Posterior vena cava (tissue), 2 donors: Measurements from ENCODE around the gene BSDC1. TPM values are rescaled to one million over a fixed set of nuclear protein-coding genes. Genes with fewer than 3 reads are reported as not detected.
"Not testable (repeated sequence)": the region's sequence is repeated elsewhere in the genome, so short reads cannot be mapped to it uniquely, and the experiment has no call there.

ENCODE experiments used
- DNase-seq: peaks from one replicate; pipeline ENCODE4 v3.0.0-alpha.2; 2020; ENCODE audit warnings: low spot score
- intact Hi-C, 2 donors: fragments of 100-400 bp; cut with DNase I; formaldehyde crosslinking; loops; one replicate each; pipeline versions ENCODE4 v1.14.1 to v1.14.2; 2022 to 2023
- long read RNA-seq, 2 donors: library from polyadenylated mRNA; unstranded; transcript quantifications; one replicate each; pipeline ENCODE4 v2.0.0, GENCODE V29; 2020 to 2021
- total RNA-seq, 2 donors: library from RNA; stranded (reverse); fragmentation: NEBNext Ultra II Directional; extraction: Animal tissue kit (Norgen Biotek cat#: 25700); gene quantifications; one replicate each; pipeline ENCODE4 v1.2.1, GENCODE V29; 2021
- donor health status: DM: yes; HTN: yes; CAD: no.
- donor health status: DM: yes; HTN: yes; CAD: no.

Gene BSDC1, protein sequence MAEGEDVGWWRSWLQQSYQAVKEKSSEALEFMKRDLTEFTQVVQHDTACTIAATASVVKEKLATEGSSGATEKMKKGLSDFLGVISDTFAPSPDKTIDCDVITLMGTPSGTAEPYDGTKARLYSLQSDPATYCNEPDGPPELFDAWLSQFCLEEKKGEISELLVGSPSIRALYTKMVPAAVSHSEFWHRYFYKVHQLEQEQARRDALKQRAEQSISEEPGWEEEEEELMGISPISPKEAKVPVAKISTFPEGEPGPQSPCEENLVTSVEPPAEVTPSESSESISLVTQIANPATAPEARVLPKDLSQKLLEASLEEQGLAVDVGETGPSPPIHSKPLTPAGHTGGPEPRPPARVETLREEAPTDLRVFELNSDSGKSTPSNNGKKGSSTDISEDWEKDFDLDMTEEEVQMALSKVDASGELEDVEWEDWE
- total RNA-seq: 10 to 100 TPM; 37.2 to 42.5 TPM
- long read RNA-seq, donor 1, transcript BSDC1-206 (11 exons, 2,846 nt): major isoform, 12 of 23 reads
- long read RNA-seq, donor 1, partial matches to known transcripts: 4 of 23 reads
- long read RNA-seq, donor 1, other reads (novel, unspliced or antisense): 3 of 23 reads
- long read RNA-seq, donor 2, transcript BSDC1-206 (11 exons, 2,846 nt): major isoform, 29 of 63 reads
- long read RNA-seq, donor 2, partial matches to known transcripts: 15 of 63 reads
- long read RNA-seq, donor 2, other reads (novel, unspliced or antisense): 16 of 63 reads

DNA sequence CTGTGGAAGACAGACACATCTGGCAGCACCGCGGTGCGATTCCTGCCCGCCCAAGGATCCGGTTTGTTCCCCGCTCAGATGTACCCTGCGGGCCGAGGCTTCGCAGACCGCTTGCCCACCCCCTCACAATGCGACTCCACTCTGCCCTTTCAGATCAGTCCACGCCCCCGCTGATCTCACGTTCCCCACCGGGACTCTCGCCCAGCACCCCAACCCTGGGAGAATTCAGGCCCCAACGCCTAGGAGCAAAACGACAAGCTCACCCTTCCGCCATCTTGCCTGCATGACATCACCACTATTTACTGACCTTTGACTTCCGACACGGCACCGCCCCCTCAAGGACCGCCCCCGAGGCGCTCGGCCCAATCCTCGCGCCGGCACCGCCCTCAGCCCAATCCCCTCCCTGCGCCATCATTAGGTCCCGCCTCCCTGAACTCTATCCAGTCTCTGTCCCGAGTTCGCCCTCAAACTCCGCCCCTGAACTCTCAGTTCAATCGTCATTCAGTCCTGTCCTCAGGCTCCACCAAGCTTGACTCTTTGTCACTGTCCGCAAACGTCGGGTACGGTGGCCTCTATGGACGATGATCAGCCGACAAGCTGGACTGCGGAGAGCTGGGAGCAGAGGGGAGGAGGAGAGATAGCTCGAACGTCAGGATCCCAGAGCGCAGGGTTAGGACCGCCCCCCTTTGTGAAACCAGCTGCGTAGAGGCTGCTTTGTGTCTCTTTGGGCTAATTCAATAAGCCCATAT is at the start of gene BSDC1:
Gene BSDC1, minus strand, starts transcription at position 301 of the 749 bp plus-strand sequence. Its CDS starts 27 bp downstream, at position 274.
- intact Hi-C loops: no loop called here

DNA sequence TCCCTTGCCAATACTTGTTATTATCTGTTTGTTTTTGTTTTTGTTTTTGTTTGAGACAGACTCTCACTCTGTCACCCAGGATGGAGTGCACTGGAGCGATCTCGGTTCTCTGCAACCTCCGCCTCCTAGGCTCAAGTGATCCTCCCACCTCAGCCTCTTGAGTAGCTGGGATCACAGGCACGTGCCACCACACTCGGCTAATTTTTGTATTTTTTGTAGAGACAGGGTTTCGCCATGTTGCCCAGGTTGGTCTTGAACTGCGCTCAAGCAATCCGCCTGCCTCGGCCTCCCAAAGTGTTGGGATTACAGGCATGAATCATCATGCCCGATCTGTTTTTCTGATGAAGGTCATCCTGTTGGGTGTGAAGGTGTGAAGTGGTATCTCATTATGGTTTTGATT is 47.2 kb upstream of the BSDC1 start:
- DNase-seq, intact Hi-C loops: not testable (repeated sequence)

More for the DNA sequence above, at the start of gene BSDC1:
- peak; percentile 99 for DNase-seq

DNA sequence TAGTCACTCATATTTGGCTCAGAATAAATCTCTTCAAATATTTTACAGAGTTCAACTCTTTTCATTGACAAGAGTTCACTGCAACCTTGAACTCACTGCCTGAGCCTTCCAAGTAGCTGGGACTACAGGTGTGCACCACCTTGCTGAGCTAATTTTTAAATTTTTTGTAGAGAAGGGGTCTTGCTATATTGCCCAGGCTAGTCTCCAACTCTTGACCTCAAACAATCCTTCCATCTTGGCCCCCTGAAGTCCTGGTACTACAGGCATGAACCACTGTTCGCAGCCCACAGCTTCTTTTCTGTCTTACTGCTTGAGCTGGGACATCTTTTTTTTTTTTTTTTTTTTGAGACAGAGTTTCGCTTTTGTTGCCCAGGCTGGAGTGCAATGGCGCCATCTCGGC is 44.5 kb upstream of the BSDC1 start:
- intact Hi-C loops, DNase-seq: not testable (repeated sequence)

DNA sequence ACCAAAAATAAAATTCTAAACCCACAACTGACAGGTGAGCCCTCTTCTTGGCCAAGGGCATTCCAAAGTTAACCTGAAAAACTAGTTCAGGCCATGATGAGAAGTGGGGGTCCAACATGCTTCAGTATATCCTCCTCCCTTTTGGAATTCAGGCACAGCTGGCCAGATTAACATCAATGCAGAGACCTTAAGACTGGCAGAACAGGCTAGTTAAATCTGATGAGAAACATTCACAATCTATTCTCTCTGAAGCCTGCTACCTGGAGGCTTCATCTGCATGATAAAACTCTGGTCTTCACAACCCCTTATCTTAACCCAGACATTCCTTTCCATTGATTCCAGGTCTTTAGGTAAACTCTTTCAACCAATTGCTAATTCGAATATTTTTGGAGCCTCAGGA is 43.9 kb upstream of the BSDC1 start:
- intact Hi-C loops: no loop called here
- DNase-seq: no peak

DNA sequence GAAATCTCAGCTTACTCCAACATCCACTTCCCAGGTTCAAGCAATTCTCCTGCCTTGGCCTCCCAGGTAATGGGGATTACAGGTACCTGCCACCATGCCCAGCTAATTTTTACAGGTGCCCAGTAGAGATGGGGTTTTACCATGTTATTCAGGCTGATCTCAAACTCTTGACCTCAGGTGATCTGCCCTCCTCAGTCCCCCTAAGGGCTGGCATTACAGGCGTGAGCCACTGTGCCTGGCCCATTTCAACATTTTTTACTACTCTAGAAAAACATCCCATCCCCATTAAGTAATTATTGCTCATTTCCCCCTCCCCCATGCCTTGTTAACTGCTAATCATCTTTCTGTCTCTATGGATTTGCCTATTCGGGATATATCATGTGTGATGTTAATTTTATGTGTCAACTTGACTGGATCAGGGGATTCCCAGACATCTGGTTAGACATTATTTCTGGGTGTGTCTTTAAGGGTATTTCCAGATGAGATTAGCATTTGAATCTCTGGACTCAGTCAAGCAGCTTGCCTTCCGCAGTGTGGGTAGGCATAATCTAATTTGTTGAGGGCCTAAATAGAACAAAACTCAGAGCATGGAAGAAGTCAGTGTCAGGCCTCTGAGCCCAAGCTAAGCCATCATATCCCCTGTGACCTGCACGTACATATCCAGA is 37.6 kb upstream of the BSDC1 start:
- DNase-seq: no peak
- intact Hi-C loops: no loop called here

DNA sequence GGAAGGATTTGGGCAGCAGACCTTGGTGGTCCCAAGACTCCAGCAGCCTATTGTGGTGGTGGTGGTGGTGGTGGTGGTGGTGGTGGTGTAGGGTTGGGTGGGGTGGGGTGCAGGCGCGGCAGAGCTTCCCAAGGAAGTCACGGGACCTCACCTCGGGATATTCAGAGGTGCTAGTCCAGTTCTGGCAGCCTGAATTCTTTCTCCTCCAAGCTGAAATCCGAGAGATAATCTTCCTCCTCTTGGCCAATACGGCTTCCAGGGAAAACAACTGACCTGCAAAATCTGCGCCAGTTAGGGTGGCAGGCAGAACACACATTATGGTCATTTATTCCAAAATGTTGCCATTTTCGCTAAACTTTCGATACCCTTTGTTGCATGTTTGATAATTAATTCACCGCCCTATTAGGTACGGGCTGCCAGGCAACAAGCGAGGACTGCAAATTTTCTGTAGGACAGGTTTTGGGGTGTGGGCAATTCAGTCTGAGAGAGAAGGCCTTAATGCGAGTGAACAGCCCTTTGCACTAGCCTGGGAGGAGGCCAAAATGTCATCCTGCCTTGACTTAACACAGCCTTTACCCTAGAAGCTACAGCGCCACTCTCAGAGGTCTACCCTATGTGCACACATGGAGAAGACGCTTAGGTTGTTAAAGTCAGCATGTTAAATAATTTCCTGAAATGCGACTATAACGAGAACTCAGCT is 33.2 kb upstream of the BSDC1 start:
- no peak for DNase-seq
- intact Hi-C loops: no loop called here

DNA sequence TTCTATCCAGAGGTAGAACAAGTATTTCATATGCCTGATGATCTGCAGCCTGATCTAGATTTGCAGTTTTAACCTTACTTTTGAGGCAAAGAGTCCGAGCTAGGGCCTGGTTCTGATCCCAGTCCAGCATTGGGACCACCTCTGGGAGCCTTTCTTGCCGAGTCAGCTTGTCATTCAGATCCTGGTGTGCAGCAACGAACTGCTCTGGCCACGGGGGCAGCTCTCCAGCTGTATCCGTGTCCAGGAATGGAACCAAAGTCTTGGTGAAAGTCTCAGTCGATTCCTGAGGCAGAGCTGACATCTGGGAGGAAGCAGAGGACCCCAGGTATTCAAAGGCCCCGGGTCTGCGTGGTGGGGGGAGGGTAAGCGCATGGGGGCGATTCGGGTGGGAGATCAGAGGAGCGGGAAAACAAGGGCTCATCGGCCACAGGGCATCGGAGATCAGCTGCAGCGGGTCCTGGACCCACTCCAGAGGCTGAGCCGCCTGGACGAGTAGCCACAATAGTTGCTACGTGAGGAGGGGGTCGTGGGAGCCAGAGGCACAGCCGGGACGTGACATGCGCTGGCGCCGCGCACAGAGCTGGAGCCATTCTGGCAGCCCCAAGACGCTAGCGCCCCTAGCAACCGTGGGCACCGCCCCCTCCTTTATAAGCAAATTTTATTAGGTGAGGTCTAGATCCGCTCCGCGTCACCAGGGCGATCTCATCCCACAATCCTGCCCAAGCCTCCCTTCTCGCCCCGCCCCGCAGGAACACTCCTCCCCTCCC is 32.4 kb upstream of the BSDC1 start:
- intact Hi-C loops: no loop called here
- DNase-seq: no peak

DNA sequence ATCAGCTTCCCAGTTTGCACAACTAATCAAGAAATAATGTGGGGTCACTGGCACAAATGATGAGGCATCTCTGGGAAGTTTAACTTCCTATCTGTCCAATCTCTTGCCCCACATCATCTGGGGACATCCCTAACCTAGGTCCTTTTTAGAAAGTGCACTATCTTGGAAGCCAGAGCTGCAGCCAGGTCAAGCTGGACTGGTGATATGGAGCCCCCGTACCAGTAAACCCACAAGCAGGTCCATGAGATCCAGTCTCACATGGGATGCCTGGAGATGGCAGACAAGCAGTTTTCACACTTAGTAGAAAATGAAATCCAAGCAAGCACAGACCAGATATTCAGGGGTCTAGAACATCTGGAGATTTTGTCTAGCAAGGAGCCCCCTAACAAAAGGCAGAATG is 27.5 kb upstream of the BSDC1 start:
- DNase-seq: no peak
- intact Hi-C loops: no loop called here

DNA sequence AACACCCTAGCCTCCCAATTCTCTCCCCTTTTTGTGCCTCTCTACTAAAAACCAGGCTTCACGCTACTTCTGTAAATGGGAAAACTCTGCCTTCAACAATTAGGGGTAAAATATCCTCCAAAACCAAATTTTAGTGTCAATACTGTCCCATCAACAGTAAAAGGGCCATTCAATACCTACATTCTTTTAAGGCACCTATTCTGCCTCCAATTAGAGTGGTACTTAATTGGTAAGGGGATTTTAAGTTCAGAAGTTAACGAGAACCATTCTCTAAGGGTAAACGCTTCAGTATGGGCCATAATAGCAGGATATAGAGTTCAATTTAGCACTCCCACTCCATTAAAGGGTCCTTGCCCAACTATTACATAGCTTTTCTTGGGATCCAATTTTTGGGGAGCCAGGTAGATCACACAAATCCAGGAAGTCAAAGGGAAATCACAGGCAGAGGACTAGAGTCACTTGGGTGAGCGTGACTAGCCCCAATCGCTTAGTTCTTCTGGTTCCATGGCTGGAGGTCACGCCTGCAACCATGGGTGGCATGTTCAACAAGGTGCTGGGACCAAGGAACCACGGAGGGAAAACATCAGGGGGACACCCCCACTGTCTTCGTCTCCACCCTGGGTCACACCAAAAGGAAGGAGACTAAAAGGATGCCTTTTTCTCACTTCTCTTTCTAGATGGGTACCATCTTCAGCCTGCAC is 20.1 kb upstream of the BSDC1 start:
- intact Hi-C loops: no loop called here

DNA sequence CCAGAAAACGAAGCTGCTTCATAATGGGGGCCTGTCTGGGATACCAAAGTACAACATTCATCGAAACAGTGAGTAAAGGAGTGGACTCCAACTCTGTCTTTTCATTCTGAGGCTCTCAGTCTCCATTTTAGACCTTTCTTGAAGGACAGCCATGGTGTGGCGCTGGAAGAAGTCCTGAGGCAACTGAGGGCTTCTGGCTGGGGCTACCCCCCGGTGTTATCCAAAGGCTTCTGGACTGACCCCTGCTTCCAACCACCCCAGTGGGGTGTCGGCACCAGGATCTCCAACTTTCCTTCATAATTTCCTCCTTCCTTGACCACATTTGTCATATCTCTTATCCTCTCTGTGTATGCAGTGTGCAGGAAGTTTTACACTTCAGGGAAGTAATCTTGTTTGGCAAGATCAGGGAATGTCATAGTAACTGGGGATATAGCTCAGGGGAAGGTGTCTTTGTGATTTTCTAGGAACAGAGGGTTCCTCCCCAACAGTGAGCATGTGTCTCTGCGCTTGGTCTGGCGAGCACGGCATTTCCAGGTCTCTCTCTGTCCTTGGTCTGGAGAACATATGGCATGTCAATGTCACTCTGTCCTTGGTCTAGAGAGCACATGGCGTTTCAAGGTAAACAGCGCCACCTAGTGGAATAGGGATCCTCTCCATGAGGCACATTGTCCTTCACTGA is 19.4 kb upstream of the BSDC1 start:
- DNase-seq: no peak
- intact Hi-C loops: no loop called here

More for the DNA sequence above, 20.1 kb upstream of the BSDC1 start:
- no peak for DNase-seq

DNA sequence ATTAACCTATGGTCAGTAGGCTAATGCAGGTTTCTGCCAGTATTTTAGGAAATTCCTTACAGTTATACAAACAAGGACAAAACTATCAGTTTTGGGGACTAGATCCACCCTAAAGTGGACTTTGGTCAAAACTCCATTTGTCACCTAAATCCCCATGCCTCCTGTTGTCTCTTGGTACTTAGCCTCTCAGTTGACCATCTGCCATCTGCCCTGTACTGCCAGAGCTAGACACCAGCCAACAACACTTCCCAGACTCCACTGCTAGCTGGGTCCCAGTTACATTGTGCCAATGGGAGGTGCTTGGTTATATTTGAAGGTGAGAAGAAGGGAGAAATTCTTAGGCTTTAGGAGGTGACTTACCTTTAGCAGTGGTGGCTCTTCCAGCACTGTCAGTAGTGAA is 17.0 kb upstream of the BSDC1 start:
- intact Hi-C loops: no loop called here
- DNase-seq: no peak

DNA sequence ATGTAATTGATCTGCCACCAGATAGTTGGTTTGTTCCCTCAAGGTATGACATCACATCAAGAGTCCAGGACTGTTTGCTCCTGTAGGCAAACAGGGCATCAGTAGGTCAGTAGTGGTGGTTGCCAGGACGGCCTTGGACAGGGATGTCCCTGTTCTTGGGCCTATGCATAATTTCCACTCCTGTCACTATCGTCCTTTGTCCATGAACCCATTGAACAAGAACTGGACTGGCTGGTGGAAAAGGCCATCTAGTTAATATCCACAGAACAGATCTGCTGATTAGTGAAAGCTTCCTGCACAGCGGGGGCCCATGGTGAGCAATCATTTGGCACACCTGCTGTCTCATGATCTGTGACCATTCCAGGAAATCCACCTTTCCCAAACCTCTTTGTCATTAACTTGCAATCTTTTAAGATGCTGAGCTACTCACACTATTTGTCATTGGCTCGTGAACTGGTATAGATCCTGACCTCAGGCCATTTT is 12.4 kb upstream of the BSDC1 start:
- intact Hi-C loops: no loop called here
- DNase-seq: no peak

DNA sequence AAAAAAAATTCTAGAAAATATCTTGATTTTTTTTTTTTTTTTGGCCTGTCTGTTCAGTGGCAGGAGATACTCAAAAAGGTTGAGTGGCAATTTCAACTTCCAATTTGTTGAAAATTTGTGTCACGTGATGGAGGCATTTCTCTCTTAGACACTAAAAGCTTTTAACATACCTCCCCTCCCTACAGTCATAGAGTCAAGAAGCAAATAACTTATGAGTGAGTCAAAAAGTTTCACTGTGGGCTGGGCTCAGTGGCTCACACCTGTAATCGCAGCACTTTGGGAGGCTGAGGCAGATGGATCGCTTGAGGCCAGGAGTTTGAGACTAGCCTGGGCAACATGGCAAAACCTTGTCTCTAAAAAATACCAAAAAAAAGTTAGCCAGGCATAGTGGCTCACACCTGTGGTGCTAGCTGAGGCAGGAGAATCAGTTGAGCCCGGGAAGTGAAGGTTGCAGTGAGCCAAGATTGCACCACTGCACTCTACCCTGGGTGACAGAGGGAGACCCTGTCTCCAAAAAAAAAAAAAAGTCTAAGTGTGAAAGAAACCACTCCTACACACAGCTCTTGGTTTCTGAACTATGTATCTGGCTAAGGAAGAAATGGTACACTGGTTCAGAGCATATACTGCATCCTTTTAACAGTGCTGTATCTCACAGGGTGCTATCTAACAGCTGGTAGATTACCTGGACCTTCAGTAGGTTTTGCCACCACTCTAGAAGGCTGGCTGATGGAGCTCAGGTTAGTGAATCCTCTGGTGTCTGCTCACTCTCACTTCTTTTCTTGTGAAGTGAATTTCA is 11.6 kb upstream of the BSDC1 start:
- intact Hi-C loops: no loop called here

DNA sequence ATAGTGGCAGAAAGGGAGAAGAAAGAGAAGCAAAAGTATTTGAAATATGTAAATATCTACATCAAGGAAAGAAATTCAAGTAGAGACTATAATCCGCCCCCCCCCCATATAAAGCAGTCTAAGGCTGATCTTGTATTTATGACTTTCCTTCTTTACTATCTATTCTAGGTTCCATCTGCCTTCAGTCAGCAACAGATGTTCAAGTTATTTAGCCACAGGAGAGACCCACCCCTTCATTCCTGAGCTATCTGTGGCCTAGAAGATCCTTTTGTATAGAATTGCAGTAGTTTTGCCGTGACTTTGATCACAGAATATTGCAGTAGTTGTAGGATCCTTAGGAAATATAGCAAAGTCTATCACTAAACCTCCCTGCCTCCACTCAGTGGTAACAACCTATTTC is 10.7 kb upstream of the BSDC1 start:
- DNase-seq: no peak
- intact Hi-C loops: no loop called here

More for the DNA sequence above, 11.6 kb upstream of the BSDC1 start:
- no peak for DNase-seq

DNA sequence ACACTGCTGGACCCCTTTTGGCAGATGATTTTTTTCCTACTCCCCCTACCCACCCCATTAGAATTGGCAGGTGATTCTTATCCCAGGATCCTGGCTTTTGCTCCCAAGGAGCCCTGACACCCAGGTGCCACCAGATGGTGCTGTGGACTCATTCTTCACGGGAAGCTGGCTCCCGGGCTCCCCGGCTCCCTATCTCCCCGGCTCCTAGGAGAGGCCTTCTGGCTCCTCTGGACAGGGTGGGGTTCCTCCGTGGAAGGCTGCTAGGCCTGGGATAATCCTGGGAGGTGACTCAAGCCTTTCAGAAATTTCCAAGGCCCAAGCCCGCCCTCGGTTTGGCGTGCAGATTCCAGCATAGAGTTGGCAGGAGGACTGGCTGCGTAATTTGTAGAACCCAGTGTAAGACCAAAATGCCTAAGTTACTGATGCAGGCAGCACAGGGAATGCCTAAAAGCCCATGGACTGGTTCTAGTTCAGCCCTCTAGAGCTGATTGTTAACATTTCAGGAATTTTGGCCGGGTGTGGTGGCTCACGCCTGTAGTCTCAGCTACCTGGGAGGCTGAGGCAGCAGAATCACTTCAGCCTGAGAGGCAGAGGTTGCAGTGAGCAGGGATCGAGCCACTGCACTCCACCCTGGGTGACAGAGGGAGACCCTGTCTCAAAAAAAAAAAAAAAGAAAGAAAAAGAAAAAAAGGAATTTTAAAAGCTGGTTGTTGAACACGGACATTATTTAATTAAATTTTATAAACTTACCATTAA is 6.8 kb upstream of the BSDC1 start:
- DNase-seq: peak; percentile 96
- intact Hi-C loops: no loop called here
